ENCODE measurements around the gene GABRG3.

- TF ChIP-seq, protein P1, sequence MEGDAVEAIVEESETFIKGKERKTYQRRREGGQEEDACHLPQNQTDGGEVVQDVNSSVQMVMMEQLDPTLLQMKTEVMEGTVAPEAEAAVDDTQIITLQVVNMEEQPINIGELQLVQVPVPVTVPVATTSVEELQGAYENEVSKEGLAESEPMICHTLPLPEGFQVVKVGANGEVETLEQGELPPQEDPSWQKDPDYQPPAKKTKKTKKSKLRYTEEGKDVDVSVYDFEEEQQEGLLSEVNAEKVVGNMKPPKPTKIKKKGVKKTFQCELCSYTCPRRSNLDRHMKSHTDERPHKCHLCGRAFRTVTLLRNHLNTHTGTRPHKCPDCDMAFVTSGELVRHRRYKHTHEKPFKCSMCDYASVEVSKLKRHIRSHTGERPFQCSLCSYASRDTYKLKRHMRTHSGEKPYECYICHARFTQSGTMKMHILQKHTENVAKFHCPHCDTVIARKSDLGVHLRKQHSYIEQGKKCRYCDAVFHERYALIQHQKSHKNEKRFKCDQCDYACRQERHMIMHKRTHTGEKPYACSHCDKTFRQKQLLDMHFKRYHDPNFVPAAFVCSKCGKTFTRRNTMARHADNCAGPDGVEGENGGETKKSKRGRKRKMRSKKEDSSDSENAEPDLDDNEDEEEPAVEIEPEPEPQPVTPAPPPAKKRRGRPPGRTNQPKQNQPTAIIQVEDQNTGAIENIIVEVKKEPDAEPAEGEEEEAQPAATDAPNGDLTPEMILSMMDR (IDR thresholded peaks at IDR 0.05), result no peak
- TF ChIP-seq POLR2A (IDR thresholded peaks at IDR 0.05) (no peak), EP300 (IDR thresholded peaks at IDR 0.05) (no peak), POLR2AphosphoS5 (IDR thresholded peaks at IDR 0.05) (no peak)
Measured at GRCh38 chr15:27327467-27328025, 356.6 kb downstream of the GABRG3 start.
